Measurements from ENCODE around the gene SIPA1L3. TPM values are rescaled to one million over a fixed set of nuclear protein-coding genes. Genes with fewer than 3 reads are reported as not detected.

The SIPA1L3 gene
- total RNA-seq, 4 donors from 2014 or later = 11.1 to 25.3 (median 14.5) TPM

GRCh38 chr19:38180071-38180470 is 273.1 kb downstream of the SIPA1L3 start:
- no peak overlapping the region for H3K27ac ChIP-seq
- peaks cover 0 to 15% (median 13%) of the 10 kb centered on the region in 3 donors for H3K9me3 ChIP-seq
- peaks cover 0 to 47% (median 0%) of the 10 kb centered on the region in 3 donors for H3K36me3 ChIP-seq
- WGBS, 2 donors = 93 to 96% methylated on average over 3 of the region's 3 CpGs
- H3K4me3 ChIP-seq = no peak overlapping the region
- TF ChIP-seq, protein P1, sequence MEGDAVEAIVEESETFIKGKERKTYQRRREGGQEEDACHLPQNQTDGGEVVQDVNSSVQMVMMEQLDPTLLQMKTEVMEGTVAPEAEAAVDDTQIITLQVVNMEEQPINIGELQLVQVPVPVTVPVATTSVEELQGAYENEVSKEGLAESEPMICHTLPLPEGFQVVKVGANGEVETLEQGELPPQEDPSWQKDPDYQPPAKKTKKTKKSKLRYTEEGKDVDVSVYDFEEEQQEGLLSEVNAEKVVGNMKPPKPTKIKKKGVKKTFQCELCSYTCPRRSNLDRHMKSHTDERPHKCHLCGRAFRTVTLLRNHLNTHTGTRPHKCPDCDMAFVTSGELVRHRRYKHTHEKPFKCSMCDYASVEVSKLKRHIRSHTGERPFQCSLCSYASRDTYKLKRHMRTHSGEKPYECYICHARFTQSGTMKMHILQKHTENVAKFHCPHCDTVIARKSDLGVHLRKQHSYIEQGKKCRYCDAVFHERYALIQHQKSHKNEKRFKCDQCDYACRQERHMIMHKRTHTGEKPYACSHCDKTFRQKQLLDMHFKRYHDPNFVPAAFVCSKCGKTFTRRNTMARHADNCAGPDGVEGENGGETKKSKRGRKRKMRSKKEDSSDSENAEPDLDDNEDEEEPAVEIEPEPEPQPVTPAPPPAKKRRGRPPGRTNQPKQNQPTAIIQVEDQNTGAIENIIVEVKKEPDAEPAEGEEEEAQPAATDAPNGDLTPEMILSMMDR (IDR thresholded peaks at IDR 0.05) = no peak
- no peak for TF ChIP-seq POLR2A (IDR thresholded peaks at IDR 0.05)
- DNase-seq = no peak
- intact Hi-C loops (cut with DNase I) = no loop called here
- no peaks in the 10 kb centered on the region for H3K27me3 ChIP-seq
- peaks cover 0 to 13% (median 0%) of the 10 kb centered on the region in 3 donors for H3K4me1 ChIP-seq

- peak overlapping the region in 2 of 4 donors; percentile 37 to 48 for H3K4me3 ChIP-seq
- peaks cover 0 to 15% (median 13%) of the 10 kb centered on the region in 3 donors for H3K9me3 ChIP-seq
- peak overlapping the region in 2 of 4 donors; percentile 25 to 50 for H3K27ac ChIP-seq
- peaks cover 0 to 13% (median 0%) of the 10 kb centered on the region in 3 donors for H3K4me1 ChIP-seq
- DNase-seq = no peak
- intact Hi-C loops (cut with DNase I) = no loop called here
- 79 to 84% methylated on average over 8 to 17 of the region's 21 CpGs for WGBS, 2 donors
- no peak for TF ChIP-seq POLR2A (IDR thresholded peaks at IDR 0.05)
- TF ChIP-seq, protein P1 (IDR thresholded peaks at IDR 0.05) = no peak
- no peaks in the 10 kb centered on the region for H3K27me3 ChIP-seq
- H3K36me3 ChIP-seq = peaks cover 0 to 56% (median 0%) of the 10 kb centered on the region in 3 donors
Observed at GRCh38 chr19:38182536-38183210, 275.7 kb downstream of the SIPA1L3 start.

DNA sequence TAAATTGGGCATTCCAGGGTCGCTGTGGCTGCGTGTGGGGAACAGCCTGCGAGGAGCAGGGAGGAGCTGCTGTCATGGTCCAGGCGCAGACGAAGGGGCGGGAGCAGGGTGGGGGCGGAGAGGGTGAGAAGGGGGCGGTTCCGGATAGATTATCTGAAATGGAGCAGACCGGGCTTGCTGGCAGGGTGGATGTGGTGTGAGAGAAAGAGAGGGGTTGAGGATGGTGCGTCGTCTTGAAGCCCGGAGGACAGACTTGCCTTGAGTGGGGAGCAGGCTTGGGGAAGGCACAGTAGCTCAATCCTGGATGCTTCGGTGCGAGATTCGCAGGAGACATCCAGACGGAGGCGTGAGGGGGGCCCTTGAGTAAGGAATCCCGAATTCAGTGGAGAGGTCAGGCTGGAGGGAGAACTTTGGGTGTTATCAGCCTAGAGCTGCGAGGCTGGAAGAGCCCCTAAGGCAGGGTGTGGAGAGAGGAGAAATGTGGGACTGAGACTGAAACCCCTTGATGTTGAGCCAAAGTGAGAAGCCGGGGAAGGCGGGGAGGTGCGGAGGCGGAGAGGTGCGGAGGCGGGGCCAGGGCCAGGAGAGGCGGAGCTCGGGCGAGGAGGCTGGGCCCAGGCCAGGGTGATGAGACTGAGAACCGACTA is 276.4 kb downstream of the SIPA1L3 start:
- 51 to 54% methylated on average over 26 to 29 of the region's 30 CpGs for WGBS, 2 donors
- no peak for TF ChIP-seq POLR2A (IDR thresholded peaks at IDR 0.05)
- TF ChIP-seq, protein P1 (IDR thresholded peaks at IDR 0.05) = no peak

DNA sequence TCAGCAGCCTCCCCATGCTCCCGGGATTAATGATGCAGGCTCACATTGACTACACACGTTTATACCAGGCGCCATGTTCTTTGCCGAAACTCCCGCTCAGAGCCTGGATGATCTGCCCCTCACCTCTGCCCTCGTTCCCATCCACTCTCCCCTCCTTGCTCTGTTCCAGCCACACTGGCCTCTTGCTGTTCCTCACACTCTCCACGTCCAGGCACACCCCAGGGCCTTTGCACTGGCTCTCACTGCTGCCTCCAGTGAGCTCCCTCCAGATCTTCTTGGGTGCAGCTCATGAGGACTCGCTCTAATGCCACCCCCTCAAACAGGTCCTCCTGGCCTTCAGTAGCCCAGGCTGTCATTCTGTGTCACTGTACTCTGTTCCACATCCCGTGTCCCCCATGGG is 277.8 kb downstream of the SIPA1L3 start:
- intact Hi-C loops (cut with DNase I) = no loop called here
- Histone ChIP-seq H3K36me3 (peaks cover 0 to 43% (median 0%) of the 10 kb centered on the region in 3 donors), H3K9me3 (peaks cover 0 to 11% (median 11%) of the 10 kb centered on the region in 3 donors), H3K4me3 (no peak overlapping the region), H3K27me3 (no peaks in the 10 kb centered on the region), H3K27ac (no peak overlapping the region), H3K4me1 (peaks cover 0 to 13% (median 0%) of the 10 kb centered on the region in 3 donors)
- DNase-seq = no peak
- no peak for TF ChIP-seq POLR2A (IDR thresholded peaks at IDR 0.05)
- TF ChIP-seq, protein P1 (IDR thresholded peaks at IDR 0.05) = no peak
- 75 to 93% methylated on average over 9 of the region's 9 CpGs for WGBS, 2 donors

More for the DNA sequence above, 276.4 kb downstream of the SIPA1L3 start:
- Histone ChIP-seq H3K36me3 (peaks cover 0 to 56% (median 0%) of the 10 kb centered on the region in 3 donors), H3K27ac (peak overlapping the region; percentile 24 to 66 (median 38)), H3K9me3 (peaks cover 0 to 15% (median 13%) of the 10 kb centered on the region in 3 donors), H3K4me1 (peaks cover 0 to 13% (median 0%) of the 10 kb centered on the region in 3 donors), H3K4me3 (peak overlapping the region; percentile 6 to 48 (median 32)), H3K27me3 (no peaks in the 10 kb centered on the region)
- DNase-seq = no peak
- intact Hi-C loops (cut with DNase I) = no loop called here

- Histone ChIP-seq H3K36me3 (peaks cover 0 to 41% (median 0%) of the 10 kb centered on the region in 3 donors), H3K27me3 (no peaks in the 10 kb centered on the region), H3K9me3 (peaks cover 0 to 4% (median 3%) of the 10 kb centered on the region in 3 donors), H3K27ac (no peak overlapping the region), H3K4me1 (peaks cover 0 to 13% (median 0%) of the 10 kb centered on the region in 3 donors), H3K4me3 (no peak overlapping the region)
- 89 to 90% methylated on average over 9 to 10 of the region's 10 CpGs for WGBS, 2 donors
- DNase-seq = no peak
- TF ChIP-seq, protein P1 (IDR thresholded peaks at IDR 0.05) = no peak
- no peak for TF ChIP-seq POLR2A (IDR thresholded peaks at IDR 0.05)
- intact Hi-C loops (cut with DNase I) = no loop called here
Observed at GRCh38 chr19:38185562-38185961, 278.6 kb downstream of the SIPA1L3 start.
